NCI-H1105 treated with DMSO at 0.1 percent for 48 hours (cell line): Measurements from ENCODE around the gene DYNC2H1.
A peak's percentile ranks its signal among the peaks of the same experiment; 100 is the strongest.

Experiments
- DNase-seq: peaks from one replicate; lab custom pipeline; 2025; lab: John Stamatoyannopoulos, UW

The DYNC2H1 gene, protein sequence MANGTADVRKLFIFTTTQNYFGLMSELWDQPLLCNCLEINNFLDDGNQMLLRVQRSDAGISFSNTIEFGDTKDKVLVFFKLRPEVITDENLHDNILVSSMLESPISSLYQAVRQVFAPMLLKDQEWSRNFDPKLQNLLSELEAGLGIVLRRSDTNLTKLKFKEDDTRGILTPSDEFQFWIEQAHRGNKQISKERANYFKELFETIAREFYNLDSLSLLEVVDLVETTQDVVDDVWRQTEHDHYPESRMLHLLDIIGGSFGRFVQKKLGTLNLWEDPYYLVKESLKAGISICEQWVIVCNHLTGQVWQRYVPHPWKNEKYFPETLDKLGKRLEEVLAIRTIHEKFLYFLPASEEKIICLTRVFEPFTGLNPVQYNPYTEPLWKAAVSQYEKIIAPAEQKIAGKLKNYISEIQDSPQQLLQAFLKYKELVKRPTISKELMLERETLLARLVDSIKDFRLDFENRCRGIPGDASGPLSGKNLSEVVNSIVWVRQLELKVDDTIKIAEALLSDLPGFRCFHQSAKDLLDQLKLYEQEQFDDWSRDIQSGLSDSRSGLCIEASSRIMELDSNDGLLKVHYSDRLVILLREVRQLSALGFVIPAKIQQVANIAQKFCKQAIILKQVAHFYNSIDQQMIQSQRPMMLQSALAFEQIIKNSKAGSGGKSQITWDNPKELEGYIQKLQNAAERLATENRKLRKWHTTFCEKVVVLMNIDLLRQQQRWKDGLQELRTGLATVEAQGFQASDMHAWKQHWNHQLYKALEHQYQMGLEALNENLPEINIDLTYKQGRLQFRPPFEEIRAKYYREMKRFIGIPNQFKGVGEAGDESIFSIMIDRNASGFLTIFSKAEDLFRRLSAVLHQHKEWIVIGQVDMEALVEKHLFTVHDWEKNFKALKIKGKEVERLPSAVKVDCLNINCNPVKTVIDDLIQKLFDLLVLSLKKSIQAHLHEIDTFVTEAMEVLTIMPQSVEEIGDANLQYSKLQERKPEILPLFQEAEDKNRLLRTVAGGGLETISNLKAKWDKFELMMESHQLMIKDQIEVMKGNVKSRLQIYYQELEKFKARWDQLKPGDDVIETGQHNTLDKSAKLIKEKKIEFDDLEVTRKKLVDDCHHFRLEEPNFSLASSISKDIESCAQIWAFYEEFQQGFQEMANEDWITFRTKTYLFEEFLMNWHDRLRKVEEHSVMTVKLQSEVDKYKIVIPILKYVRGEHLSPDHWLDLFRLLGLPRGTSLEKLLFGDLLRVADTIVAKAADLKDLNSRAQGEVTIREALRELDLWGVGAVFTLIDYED (N-terminal part only)

GRCh38 chr11:103108933-103109817 is at the start of gene DYNC2H1:
DYNC2H1 (plus strand) TSS chr11:103109426; CDS start chr11:103109575, 149 bp downstream.
- peak; percentile 90 for DNase-seq

- no peak for DNase-seq
These were observed 47.6 kb upstream of the DYNC2H1 start for GRCh38 chr11:103061656-103062055.

GRCh38 chr11:103067118-103067517 is 42.1 kb upstream of the DYNC2H1 start:
- no peak for DNase-seq

- no peak for DNase-seq
These were observed 39.9 kb upstream of the DYNC2H1 start for GRCh38 chr11:103069367-103069766.

DNA sequence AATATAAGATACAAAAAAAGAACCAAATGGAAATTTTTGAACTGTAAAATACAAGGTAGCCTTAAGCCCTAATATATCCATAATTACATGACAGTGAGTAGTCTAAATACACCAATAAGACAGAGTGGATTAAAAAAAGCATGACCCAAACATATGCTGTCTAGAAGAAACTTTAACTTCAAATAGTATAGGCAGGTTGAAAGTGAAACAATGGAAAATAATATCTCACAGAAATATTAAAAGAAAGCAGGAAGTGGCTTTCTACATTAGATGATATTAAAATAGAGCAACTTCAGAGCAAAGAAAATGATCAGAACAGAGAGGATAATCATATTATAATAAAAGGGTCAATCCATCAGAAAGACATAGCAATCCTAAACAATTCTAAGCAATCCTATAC is 39.1 kb upstream of the DYNC2H1 start:
- no peak for DNase-seq

- DNase-seq, result no peak
These were observed 38.2 kb upstream of the DYNC2H1 start for GRCh38 chr11:103071008-103071407.

DNA sequence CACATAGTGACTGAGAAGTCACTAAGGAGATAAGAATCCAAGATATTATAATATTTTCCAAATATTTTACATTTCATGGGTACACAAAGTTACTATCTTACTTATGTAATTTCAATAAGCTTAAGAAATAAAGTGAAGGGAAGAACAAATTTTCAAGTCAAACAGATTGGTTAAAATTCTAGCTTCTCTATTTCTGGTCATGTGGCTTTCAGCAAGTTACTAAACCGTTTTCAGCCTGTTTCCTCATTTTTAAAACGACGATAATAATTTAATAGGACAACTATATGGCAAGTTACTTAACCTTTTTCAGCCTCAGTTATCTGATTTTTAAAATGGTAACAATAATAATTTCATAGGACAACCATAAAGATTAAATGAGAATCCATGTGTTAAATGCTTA is 32.9 kb upstream of the DYNC2H1 start:
- DNase-seq, result no peak

DNA sequence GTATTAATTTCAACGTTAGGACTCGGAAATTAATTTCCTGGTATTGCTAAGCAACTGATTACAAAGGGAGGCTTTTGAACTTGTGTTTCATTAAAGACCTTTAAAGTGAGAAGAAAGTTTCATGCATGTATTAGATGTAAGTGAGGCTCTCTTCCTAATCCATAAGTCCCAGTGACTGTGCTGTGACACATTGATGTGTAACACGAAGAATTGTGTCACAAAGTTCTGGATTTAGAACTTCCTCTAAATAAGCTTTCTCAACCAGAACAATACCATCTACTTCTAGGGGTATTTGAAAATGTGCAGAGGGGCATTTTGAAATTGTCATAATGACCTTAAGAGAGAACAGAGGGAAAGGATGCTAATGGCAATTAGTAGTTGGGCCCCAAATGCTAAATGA is 31.7 kb upstream of the DYNC2H1 start:
- DNase-seq, result no peak

- DNase-seq, result no peak
These were observed 30.5 kb upstream of the DYNC2H1 start for GRCh38 chr11:103078710-103079109.

DNA sequence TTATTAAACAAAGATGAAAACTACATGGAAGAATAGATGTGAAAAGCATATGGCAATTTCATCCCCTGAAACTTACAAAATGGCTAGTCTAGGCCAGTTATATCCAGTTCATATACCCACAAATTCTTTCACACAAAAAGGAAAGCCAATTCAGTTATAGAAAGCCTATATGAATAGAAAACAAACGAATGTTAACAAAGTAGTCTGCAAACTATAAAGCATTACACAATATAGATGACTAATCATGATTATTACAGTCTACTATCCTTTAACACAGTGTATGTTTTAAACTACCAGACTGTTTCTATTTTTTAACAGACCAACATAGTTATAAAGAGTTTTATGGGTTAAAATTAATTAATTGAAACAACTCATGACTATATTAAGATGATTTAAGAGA is 29.4 kb upstream of the DYNC2H1 start:
- no peak for DNase-seq

DNA sequence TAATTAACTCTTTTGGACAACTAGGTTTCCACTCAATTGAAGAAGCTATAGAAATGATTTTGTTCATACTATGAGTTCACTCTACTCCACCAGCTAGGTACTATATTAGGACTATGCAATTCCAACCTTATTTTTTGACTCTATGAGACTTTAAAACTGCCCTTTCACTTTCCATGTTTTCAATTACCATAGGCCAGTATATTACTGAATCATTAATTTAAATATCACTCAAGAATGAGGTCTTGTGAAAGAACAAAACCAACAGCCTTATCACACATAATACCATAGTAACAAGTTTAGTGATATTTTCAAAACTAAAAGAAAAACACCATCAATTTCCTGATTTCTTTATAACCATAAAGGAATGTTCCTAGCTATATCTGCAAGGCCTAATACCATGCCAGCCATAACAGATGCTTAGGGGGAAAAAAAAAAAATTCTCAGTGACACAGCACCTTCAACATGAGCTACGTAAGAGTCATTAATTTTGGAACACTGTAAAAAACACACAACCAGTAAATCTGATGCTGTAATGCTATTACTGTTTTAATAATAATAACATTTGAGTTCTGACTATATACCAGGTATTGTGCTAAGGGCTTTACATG is 23.4 kb upstream of the DYNC2H1 start:
- no peak for DNase-seq

DNA sequence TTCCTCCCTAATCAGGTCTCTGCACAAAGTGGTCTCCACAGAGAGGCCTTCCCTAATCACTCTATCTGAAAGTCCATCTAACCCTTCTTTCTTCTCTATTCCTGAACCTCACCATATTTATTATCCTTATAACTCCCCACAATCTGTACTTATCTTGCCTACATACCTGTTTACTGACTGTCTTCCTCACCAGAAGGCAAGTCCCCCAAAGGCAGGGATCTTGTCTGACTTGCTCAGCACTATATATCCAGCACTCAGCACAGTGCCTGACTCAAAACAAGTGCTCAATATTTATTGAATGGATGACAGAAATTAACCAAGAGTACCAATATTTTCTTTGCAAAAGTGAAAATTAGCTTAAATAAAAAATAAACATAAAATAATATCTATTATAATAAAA is 22.8 kb upstream of the DYNC2H1 start:
- no peak for DNase-seq

DNA sequence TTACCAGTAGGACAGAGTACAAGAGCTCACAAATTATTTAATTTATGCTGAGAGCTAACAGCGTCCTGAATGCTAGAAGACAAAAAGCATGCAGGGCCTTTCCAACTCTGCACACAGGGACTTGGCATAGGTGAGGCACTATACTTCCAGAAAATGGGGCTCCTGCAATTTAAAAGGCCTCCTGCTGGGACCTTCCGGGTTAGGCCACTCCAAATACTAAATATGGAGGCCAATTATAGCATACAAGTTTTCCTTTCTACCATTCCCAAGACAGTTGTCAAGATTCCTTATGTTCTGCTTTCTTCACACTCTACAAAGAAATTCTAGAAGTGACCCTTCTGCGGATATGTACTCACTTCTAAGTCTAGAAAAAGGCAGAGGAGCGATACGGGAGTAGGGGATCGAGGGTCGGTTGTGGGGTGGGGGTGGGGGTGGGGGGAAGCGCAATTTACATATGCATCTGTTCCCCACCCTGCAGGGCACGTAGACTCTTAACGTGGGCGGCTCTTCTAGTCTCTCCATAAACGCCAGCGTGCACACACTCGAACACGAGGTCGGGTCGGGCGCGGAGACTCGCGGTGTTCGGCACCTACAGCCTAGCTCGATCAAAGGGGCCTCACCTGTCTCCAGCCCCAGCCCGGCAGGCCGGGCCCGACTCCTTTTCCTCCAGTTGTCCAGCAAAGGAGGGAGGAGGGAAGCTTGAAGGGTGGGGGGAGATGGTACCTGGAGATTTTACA is 18.0 kb upstream of the DYNC2H1 start:
- DNase-seq, result peak; percentile 44

DNA sequence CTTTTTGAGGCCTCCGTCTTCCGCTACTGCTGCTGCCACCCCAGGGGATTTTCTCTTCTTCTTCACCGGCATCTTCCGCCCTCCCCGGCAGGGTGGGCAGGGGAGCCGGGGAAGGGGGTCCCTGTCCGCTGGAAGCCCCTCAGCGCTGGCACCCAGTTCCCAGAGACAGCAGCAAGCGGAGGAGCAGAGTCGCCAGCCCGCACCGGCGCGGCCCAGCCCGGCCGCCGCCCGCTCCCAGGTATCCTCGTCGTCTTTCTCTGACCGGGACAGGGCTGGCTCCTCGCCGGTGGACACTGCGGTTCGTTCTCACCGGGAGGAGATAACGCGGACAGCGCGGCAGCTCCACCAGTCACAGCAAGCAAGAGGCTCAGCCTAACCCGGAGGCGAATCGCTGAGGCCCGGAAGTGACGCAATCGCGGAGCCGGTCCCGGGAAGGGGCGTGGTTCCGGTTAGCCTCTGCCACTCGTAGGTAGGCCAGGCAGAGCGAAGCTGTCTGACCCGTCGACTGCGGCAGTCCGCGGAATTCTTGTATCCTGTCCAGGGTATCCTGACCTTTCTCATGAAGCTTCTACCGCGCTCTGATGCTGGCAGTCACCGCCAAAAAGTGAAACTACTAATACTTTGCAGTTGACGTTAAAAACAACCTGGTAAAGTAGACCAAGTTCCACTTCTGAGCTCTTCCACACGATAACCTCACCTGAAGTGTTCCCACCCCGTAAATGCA is 17.3 kb upstream of the DYNC2H1 start, which contains the start of gene DCUN1D5:
Gene DCUN1D5, minus strand, starts transcription at position 360 of the 724 bp plus-strand sequence. Its CDS starts 288 bp downstream, at position 72.
- peak; percentile 91 for DNase-seq

GRCh38 chr11:103097279-103097678 is 11.9 kb upstream of the DYNC2H1 start:
- no peak for DNase-seq

DNA sequence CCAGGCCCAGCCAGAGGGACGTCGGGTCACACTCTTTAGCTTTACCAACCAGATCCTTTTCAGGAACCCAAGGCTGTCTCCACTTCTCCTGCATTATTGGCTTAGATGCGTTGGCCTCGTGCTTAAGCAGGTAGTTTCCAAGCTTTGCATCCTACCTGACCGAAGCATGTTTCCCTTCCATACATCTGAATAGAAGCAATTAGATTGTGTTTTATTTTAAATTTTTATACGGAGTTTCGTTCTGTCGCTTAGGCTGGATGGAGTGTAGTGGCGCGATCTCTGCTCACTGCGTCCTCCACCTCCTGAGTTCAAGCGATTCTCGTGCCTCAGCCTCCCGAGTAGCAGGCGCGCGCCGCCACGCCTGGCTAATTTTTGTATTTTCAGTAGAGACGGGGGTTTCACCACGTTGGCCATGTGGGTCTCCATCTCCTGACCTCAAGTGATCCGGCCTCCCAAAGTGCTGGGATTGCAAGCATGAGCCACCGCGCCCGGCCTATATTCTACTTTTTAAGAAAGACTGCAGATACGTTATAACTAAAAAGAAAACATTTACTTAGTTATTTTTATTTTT is 677 bp downstream of the DYNC2H1 start:
- peak; percentile 50 for DNase-seq

DNA sequence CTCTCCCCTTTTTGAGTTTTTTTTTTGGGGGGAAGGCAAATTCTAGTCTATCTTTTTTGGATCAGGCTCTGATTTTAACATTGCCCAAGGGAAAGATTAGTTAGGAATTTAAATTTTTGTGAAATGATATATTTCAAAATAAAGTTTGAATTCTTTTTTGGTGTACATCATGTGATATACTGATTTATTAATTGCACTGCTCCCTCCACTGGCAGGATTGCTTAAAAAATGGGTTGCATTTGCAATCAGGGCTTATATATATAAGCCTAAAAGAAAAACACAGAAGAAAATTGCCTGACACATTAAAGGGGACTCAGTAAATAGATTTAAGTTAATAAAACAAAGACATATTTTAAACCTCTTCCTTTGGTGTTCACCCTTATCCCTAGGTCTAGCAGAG is 1.2 kb downstream of the DYNC2H1 start:
- peak; percentile 7 for DNase-seq

- DNase-seq, result no peak
These were observed 2.2 kb downstream of the DYNC2H1 start for GRCh38 chr11:103111400-103111799.

DNA sequence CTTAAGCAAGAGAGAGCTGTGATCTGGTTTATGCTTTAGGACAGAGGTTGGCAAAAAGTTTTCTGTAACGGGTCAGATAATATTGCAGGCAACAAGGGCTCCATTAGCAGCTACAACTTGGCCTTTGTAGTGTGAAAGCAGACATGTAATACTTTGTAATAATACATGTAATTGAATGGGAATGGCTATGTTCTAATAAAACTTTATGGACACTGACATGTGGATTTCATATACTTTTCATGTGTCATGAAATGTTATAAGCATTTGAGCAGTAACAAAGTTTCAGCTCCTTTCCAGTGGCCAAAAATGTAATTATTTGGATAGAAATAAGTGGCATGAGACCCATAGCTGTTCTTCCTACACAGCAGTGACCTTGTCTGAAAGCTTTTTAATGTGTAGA is 3.1 kb downstream of the DYNC2H1 start:
- no peak for DNase-seq
